Lower lobe of right lung (tissue), 2 donors: Measurements from ENCODE around the gene FGF22. TPM values are rescaled to one million over a fixed set of nuclear protein-coding genes. Genes with fewer than 3 reads are reported as not detected.
A peak's percentile ranks its signal among the peaks of the same experiment; 100 is the strongest.

Source experiments
- ATAC-seq, 2 donors: fragments of 200-7000 bp; cut with Tn5 transposase; one replicate each; pipeline ENCODE4 v1.9.1; 2020 to 2022; ENCODE audit warnings: mild to moderate bottlenecking in 2 of 2, moderate library complexity in 2 of 2
- DNase-seq: peaks from one replicate; pipeline ENCODE4 v3.0.0-alpha.2; 2020
- H3K27ac ChIP-seq: fragments of 200-600 bp; one replicate; pipeline ENCODE4 v1.8.0; 2022
- H3K27me3 ChIP-seq: fragments of 200-600 bp; one replicate; pipeline ENCODE4 v1.8.0; 2022; ENCODE audit warnings: low read depth
- H3K36me3 ChIP-seq: fragments of 200-600 bp; one replicate; pipeline ENCODE4 v1.8.0; 2022; ENCODE audit warnings: mild to moderate bottlenecking
- H3K4me1 ChIP-seq: fragments of 200-600 bp; one replicate; pipeline ENCODE4 v1.8.0; 2022
- H3K4me3 ChIP-seq: fragments of 200-600 bp; one replicate; pipeline ENCODE4 v1.8.0; 2022; ENCODE audit warnings: mild to moderate bottlenecking
- H3K9me3 ChIP-seq: fragments of 200-600 bp; one replicate; pipeline ENCODE4 v1.8.0; 2022
- CTCF ChIP-seq: fragments of 200-600 bp; IDR thresholded peaks from one replicate; pipeline ENCODE4 v1.8.0; 2022; ENCODE audit warnings: antibody characterized with exemption, mild to moderate bottlenecking
- intact Hi-C: fragments of 100-400 bp; cut with DNase I; formaldehyde crosslinking; loops from one replicate; pipeline ENCODE4 v1.11.0; 2022
- total RNA-seq: library from RNA; stranded (reverse); fragmentation: NEBNext Ultra II Directional; extraction: Animal tissue kit (Norgen Biotek cat#: 25700); gene quantifications from one replicate; pipeline ENCODE4 v1.2.1, GENCODE V29; 2021
- donor health status: DM: no; HTN: yes; CAD: no; lungs with severe emphysema.

The FGF22 gene
- total RNA-seq, 1 donor from 2014 or later, result 0.65 TPM

- H3K27me3 ChIP-seq, result no peaks in the 10 kb centered on the region
- intact Hi-C loops, result no loop called here
- H3K9me3 ChIP-seq, result no peaks in the 10 kb centered on the region
- no peak for DNase-seq
- peaks cover 32% of the 10 kb centered on the region for H3K4me1 ChIP-seq
- ATAC-seq, result peak; percentile 13 to 39
- no peaks in the 10 kb centered on the region for H3K36me3 ChIP-seq
- peak overlapping the region; percentile 43 for H3K4me3 ChIP-seq
- peak overlapping the region; percentile 75 for H3K27ac ChIP-seq
- no peak for TF ChIP-seq CTCF
Observed at GRCh38 chr19:610071-610800, 29.4 kb upstream of the FGF22 start.

DNA sequence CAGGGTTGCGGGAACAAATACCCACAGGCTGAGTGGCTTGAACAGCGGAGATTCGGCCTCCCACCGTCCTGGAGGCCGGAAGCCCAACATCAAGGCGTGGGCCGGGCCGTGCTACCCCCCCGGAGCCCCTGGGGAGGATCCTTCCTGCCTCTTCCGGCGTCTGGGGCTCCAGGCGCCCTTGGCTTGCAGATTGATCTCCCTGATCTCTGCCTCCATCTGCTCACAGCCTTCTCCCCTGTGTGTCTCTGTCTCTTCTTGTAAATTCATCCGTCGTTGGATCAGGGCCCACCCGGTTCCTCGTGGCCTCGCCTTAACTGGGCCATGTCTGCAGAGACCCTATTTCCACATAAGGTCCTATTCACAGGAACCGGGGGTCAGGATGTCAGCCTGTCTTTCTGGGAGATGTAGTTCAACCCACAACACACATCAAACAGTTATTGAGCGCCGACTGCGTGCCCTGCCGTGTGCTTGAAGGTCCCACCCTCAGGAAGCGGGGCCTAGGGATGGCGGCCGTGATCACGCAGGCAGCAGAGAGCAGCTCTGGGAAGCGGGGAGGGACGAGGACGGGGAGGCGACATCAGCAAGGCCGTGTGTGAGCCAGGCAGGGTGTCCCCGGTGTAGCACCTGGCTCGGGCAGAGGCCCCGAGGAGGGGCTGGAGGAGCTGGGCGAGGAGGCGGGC is 28.7 kb upstream of the FGF22 start:
- DNase-seq (no peak), ATAC-seq (peak; percentile 51 to 58)
- peak overlapping the region; percentile 75 for H3K27ac ChIP-seq
- intact Hi-C loops, result no loop called here
- no peak for TF ChIP-seq CTCF
- H3K4me1 ChIP-seq, result peaks cover 35% of the 10 kb centered on the region
- H3K36me3 ChIP-seq, result no peaks in the 10 kb centered on the region
- H3K4me3 ChIP-seq, result peak overlapping the region; percentile 43
- no peaks in the 10 kb centered on the region for H3K9me3 ChIP-seq
- peaks cover 4% of the 10 kb centered on the region for H3K27me3 ChIP-seq

- intact Hi-C loops, result no loop called here
- H3K27ac ChIP-seq, result peak overlapping the region; percentile 75
- no peak for ATAC-seq
- peaks cover 35% of the 10 kb centered on the region for H3K4me1 ChIP-seq
- no peaks in the 10 kb centered on the region for H3K9me3 ChIP-seq
- no peaks in the 10 kb centered on the region for H3K36me3 ChIP-seq
- DNase-seq, result no peak
- TF ChIP-seq CTCF, result no peak
- peak overlapping the region; percentile 43 for H3K4me3 ChIP-seq
- peaks cover 4% of the 10 kb centered on the region for H3K27me3 ChIP-seq
Observed at GRCh38 chr19:611481-611868, 28.2 kb upstream of the FGF22 start.

DNA sequence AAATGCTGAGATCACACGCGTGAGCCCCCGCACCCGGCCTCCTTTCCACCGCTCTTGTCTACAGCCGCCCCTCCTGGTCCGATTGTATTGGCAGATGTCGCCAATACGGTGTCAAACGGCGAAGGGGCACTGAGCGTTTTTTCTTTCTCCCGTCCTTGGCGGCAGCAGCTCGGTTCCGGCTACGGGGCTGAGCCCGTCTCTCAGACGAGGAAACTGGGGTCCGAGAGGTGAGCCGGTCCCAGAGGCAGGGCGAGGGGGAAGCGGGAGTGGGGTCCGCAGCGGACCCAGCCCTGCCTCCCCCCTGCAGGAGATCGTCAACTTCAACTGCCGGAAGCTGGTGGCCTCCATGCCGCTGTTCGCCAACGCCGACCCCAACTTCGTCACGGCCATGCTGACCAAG is 26.7 kb upstream of the FGF22 start:
- peaks cover 4% of the 10 kb centered on the region for H3K27me3 ChIP-seq
- H3K4me3 ChIP-seq, result no peak overlapping the region
- intact Hi-C loops, result no loop called here
- DNase-seq, result no peak
- no peak for ATAC-seq
- no peaks in the 10 kb centered on the region for H3K9me3 ChIP-seq
- no peak for TF ChIP-seq CTCF
- peaks cover 35% of the 10 kb centered on the region for H3K4me1 ChIP-seq
- H3K36me3 ChIP-seq, result peaks cover 9% of the 10 kb centered on the region
- H3K27ac ChIP-seq, result no peak overlapping the region

GRCh38 chr19:613732-614567 is 25.7 kb upstream of the FGF22 start:
- Histone ChIP-seq H3K4me3 (no peak overlapping the region), H3K4me1 (peaks cover 30% of the 10 kb centered on the region), H3K27ac (no peak overlapping the region), H3K9me3 (no peaks in the 10 kb centered on the region), H3K36me3 (peaks cover 19% of the 10 kb centered on the region), H3K27me3 (peaks cover 4% of the 10 kb centered on the region)
- TF ChIP-seq CTCF, result no peak
- ATAC-seq, result no peak
- intact Hi-C loops, result no loop called here
- no peak for DNase-seq
